Suprapubic skin (tissue), 3 donors: ENCODE data around the gene CALD1.

Source experiments
- POLR2A ChIP-seq, 2 donors: fragments of 450-650 bp; IDR thresholded peaks; one replicate each; pipeline ENCODE4 v1.6.1; 2017; ENCODE audit warnings: antibody characterized with exemption in 2 of 2, mild to moderate bottlenecking in 2 of 2, moderate library complexity in 2 of 2
- TF ChIP-seq, protein P1 (sequence below), 2 donors: fragments of 200-600 bp in 1 of 2; fragments of 450-650 bp in 1 of 2; sonication (generic) in 1 of 2; IDR thresholded peaks; one replicate each; pipeline ENCODE4 v1.5.1; 2016 to 2019; ENCODE audit warnings: antibody characterized with exemption in 2 of 2, mild to moderate bottlenecking in 1 of 2, moderate library complexity in 1 of 2

DNA sequence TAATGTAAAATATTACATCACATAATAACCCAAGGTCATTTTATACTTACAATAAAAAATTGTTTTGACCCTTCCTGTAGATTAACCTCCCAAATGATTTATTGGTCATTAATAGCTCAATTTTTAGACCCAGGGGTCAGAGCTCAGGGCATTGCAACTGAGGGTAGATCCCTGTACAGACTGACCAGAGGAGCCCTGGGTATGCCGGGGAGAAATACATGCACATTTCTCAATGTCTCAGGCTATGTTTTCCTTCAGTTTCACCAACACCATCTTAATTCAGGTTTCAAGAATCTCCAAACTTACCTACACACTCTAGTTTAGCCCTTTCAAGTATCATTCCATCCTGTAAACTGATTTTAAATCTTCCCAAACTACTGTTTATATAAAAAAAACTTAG is 46.2 kb downstream of the CALD1 start:
- no peak for TF ChIP-seq POLR2A (IDR thresholded peaks at IDR 0.05)
- TF ChIP-seq, protein P1, sequence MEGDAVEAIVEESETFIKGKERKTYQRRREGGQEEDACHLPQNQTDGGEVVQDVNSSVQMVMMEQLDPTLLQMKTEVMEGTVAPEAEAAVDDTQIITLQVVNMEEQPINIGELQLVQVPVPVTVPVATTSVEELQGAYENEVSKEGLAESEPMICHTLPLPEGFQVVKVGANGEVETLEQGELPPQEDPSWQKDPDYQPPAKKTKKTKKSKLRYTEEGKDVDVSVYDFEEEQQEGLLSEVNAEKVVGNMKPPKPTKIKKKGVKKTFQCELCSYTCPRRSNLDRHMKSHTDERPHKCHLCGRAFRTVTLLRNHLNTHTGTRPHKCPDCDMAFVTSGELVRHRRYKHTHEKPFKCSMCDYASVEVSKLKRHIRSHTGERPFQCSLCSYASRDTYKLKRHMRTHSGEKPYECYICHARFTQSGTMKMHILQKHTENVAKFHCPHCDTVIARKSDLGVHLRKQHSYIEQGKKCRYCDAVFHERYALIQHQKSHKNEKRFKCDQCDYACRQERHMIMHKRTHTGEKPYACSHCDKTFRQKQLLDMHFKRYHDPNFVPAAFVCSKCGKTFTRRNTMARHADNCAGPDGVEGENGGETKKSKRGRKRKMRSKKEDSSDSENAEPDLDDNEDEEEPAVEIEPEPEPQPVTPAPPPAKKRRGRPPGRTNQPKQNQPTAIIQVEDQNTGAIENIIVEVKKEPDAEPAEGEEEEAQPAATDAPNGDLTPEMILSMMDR (IDR thresholded peaks at IDR 0.05): no peak
